SK-N-SH (cell line): ENCODE measurements around the gene SCAMP5. TPM values are rescaled to one million over a fixed set of nuclear protein-coding genes. Genes with fewer than 3 reads are reported as not detected.
A peak's percentile ranks its signal among the peaks of the same experiment; 100 is the strongest.

Experiments used
- CTCF ChIA-PET: fragments of 300-600, 350-600 bp; formaldehyde crosslinking; extraction: SDS; loops from one replicate; lab custom pipeline; 2021; lab: Yijun Ruan, JAX
- POLR2A ChIA-PET: fragments of 350-600 bp; sonication (Branson Sonifier 250); formaldehyde crosslinking; extraction: SDS; loops from one replicate; lab custom pipeline; 2020; ENCODE audit warnings: antibody characterized with exemption, inconsistent platforms; lab: Yijun Ruan, JAX
- DNase-seq: peaks from one replicate; pipeline ENCODE4 v3.0.0; 2012
- H2AFZ ChIP-seq: fragments of 200-600 bp; sonication (generic); 2 replicates; pipeline ENCODE4 v1.8.1; 2016; ENCODE audit warnings: antibody characterized with exemption, mild to moderate bottlenecking, low read depth
- H3F3A ChIP-seq: fragments of 200-600 bp; sonication (generic); replicated peaks from 2 replicates; pipeline ENCODE3; 2016; ENCODE audit warnings: antibody characterized with exemption, mild to moderate bottlenecking; ENCODE audit not compliant: insufficient read depth
- H3K27ac ChIP-seq, 2 experiments: fragments of 200-500 bp in 1 of 2; fragments of 200-600 bp in 1 of 2; sonication (Bioruptor generic) in 1 of 2; sonication (generic), shearing (Covaris generic) in 1 of 2; 2 replicates each; pipeline versions ENCODE4 v1.5.1 to v1.6.1; 2014 to 2016; ENCODE audit warnings: low read depth in 2 of 2, inconsistent platforms in 1 of 2, low read length in 1 of 2, mild to moderate bottlenecking in 1 of 2, mixed read lengths in 1 of 2
- H3K27me3 ChIP-seq: fragments of 200-600 bp; sonication (generic), shearing (Covaris generic); 2 replicates; pipeline ENCODE4 v1.6.1; 2016; ENCODE audit warnings: mixed run types; ENCODE audit not compliant: insufficient read depth
- H3K36me3 ChIP-seq, 2 experiments: fragments of 200-500 bp in 1 of 2; fragments of 200-600 bp in 1 of 2; sonication (Bioruptor generic) in 1 of 2; sonication (generic) in 1 of 2; replicated peaks in 1 of 2; 2 replicates each; pipeline versions ENCODE3 to v1.5.1; 2014 to 2016; ENCODE audit warnings: low read length in 1 of 2, mild to moderate bottlenecking in 1 of 2; ENCODE audit not compliant: insufficient read depth in 2 of 2, control insufficient read depth in 1 of 2
- H3K4me1 ChIP-seq, 2 experiments: fragments of 200-500 bp in 1 of 2; fragments of 200-600 bp in 1 of 2; sonication (Bioruptor generic) in 1 of 2; sonication (generic), shearing (Covaris generic) in 1 of 2; 2 replicates each; pipeline versions ENCODE4 v1.5.1 to v1.6.1; 2014 to 2016; ENCODE audit warnings: low read depth in 1 of 2, low read length in 1 of 2, mixed run types in 1 of 2; ENCODE audit not compliant: insufficient read depth in 2 of 2, control insufficient read depth in 1 of 2
- H3K4me2 ChIP-seq: fragments of 200-600 bp; sonication (generic), shearing (Covaris generic); 2 replicates; pipeline ENCODE4 v1.6.1; 2017; ENCODE audit warnings: mixed run types
- H3K4me3 ChIP-seq, 2 experiments: fragments of 200-500 bp in 1 of 2; fragments of 200-600 bp in 1 of 2; sonication (Bioruptor generic) in 1 of 2; sonication (generic), shearing (Covaris generic) in 1 of 2; 2 replicates each; pipeline versions ENCODE4 v1.5.1 to v1.8.1; 2014 to 2016; ENCODE audit warnings: low read depth in 2 of 2, inconsistent platforms in 1 of 2, low read length in 1 of 2, mild to moderate bottlenecking in 1 of 2, mixed read lengths in 1 of 2, moderate library complexity in 1 of 2
- H3K79me2 ChIP-seq: fragments of 200-600 bp; sonication (generic); 2 replicates; pipeline ENCODE4 v1.8.1; 2017; ENCODE audit warnings: mild to moderate bottlenecking; ENCODE audit not compliant: insufficient read depth
- H3K9ac ChIP-seq: fragments of 200-600 bp; sonication (generic); 2 replicates; pipeline ENCODE4 v1.6.1; 2017; ENCODE audit warnings: mixed run types
- H3K9me2 ChIP-seq: fragments of 200-600 bp; sonication (generic); 2 replicates; pipeline ENCODE4 v1.6.1; 2017; ENCODE audit warnings: mixed run types
- H3K9me3 ChIP-seq: fragments of 200-600 bp; sonication (generic); 2 replicates; pipeline ENCODE4 v1.6.1; 2017; ENCODE audit warnings: mixed run types, mild to moderate bottlenecking, moderate library complexity
- H4K20me1 ChIP-seq: fragments of 200-600 bp; sonication (generic); 2 replicates; pipeline ENCODE4 v1.6.1; 2017; ENCODE audit warnings: mild to moderate bottlenecking, mixed run types; ENCODE audit not compliant: insufficient read depth
- CTCF ChIP-seq: fragments of 200-600 bp; sonication (generic); IDR thresholded peaks from 2 replicates; pipeline ENCODE4 v1.6.1; 2017; ENCODE audit warnings: antibody characterized with exemption, mild to moderate bottlenecking, moderate library complexity
- NRF1 ChIP-seq: IDR thresholded peaks from 2 replicates; pipeline ENCODE4 v1.6.1; 2012; ENCODE audit warnings: low read depth, mild to moderate bottlenecking, low read length
- RAD21 ChIP-seq: IDR thresholded peaks from 2 replicates; pipeline ENCODE4 v1.6.1; 2012; ENCODE audit warnings: mild to moderate bottlenecking, low read length
- SMC3 ChIP-seq: IDR thresholded peaks from 2 replicates; pipeline ENCODE4 v1.6.1; 2012; ENCODE audit warnings: low read depth, low read length, improper control_type of control experiment
- TCF12 ChIP-seq: IDR thresholded peaks from 2 replicates; pipeline ENCODE4 v1.4.0; 2012
- YY1 ChIP-seq: IDR thresholded peaks from 2 replicates; pipeline ENCODE4 v1.4.0; 2012; ENCODE audit warnings: low read depth, mild to moderate bottlenecking
- ZBTB33 ChIP-seq: IDR thresholded peaks from 2 replicates; pipeline ENCODE4 v1.4.0; 2012; ENCODE audit warnings: low read depth, borderline replicate concordance
- WGBS: methylation state at CpG from one replicate; pipeline ENCODE4 v1.1.6; 2017; ENCODE audit warnings: low lambda C conversion rate; 5-methylcytosine and 5-hydroxymethylcytosine counted together
- polyA plus RNA-seq, 3 experiments: library from polyadenylated mRNA; depleted of rRNA; stranded (reverse); fragments of >200 nt; gene quantifications; 2 replicates each; pipeline ENCODE4 v1.2.3, GENCODE V29; 2012

SCAMP5 gene
- polyA plus RNA-seq, 1 of the 3 experiments (the other 2 are of a cell fraction): 27.9 TPM

- peak; percentile 62 for DNase-seq
- CTCF ChIA-PET: interaction anchor here (0.7 to 1.9 kb wide), 5 partner anchors 8 to 190 kb away, joined by 3 to 5 read pairs (median 3); no protein-coding TSS in a partner anchor
- no peak for TF ChIP-seq SMC3
- TF ChIP-seq RAD21: no peak
- no peak for TF ChIP-seq ZBTB33
- TF ChIP-seq YY1: no peak
- Histone ChIP-seq H3K4me2 (no peak overlapping the region), H3K79me2 (no peaks in the 10 kb centered on the region), H3K27ac (no peak overlapping the region), H3K4me3 (no peak overlapping the region), H3K36me3 (no peaks in the 10 kb centered on the region), H3F3A (no peaks in the 10 kb centered on the region), H3K9me2 (no peaks in the 10 kb centered on the region), H2AFZ (0 out of 2 replicates have a peak overlapping the region, but pooled peaks have one; percentile 19), H3K9ac (no peak overlapping the region), H3K9me3 (no peaks in the 10 kb centered on the region), H4K20me1 (no peaks in the 10 kb centered on the region), H3K4me1 (peaks cover 0 to 48% of the 10 kb centered on the region in 2 experiments; a peak in 1 of 4 replicates), H3K27me3 (no peaks in the 10 kb centered on the region; the same call in 1 of the 2 replicates)
- WGBS: 35% methylated on average over 17 of the region's 28 CpGs
- POLR2A ChIA-PET: interaction anchor here (1.1 to 5.5 kb wide), 2 partner anchors 13 to 37 kb away, joined by 5 to 47 read pairs; partner anchors contain the start of gene SCAMP5
Measured at GRCh38 chr15:74958320-74958907, 36.9 kb upstream of the SCAMP5 start.

GRCh38 chr15:74958908-74959585 is 36.3 kb upstream of the SCAMP5 start:
- POLR2A ChIA-PET: interaction anchor here (1.1 to 5.5 kb wide), 2 partner anchors 36 to 37 kb away, joined by 4 to 47 read pairs; partner anchors contain the start of gene SCAMP5
- Histone ChIP-seq H3K27ac (no peak overlapping the region), H3K4me2 (no peak overlapping the region), H4K20me1 (no peaks in the 10 kb centered on the region), H2AFZ (no peak overlapping the region), H3K9ac (no peak overlapping the region), H3K4me3 (no peak overlapping the region), H3F3A (peaks cover 1% of the 10 kb centered on the region), H3K79me2 (no peaks in the 10 kb centered on the region), H3K9me3 (no peaks in the 10 kb centered on the region), H3K9me2 (no peaks in the 10 kb centered on the region), H3K4me1 (peaks cover 0 to 47% of the 10 kb centered on the region in 2 experiments; a peak in 1 of 4 replicates), H3K36me3 (no peaks in the 10 kb centered on the region), H3K27me3 (no peaks in the 10 kb centered on the region; the same call in 1 of the 2 replicates)
- no peak for DNase-seq
- 78% methylated on average over 45 of the region's 47 CpGs for WGBS
- TF ChIP-seq NRF1: no peak
- no peak for TF ChIP-seq YY1
- no peak for TF ChIP-seq TCF12
- TF ChIP-seq CTCF: no peak
- no peak for TF ChIP-seq ZBTB33
- CTCF ChIA-PET: interaction anchor here (0.7 to 1.9 kb wide), 6 partner anchors 8 to 190 kb away, joined by 3 to 5 read pairs (median 3); no protein-coding TSS in a partner anchor
